NOMO-1 treated with dmso at 0.1 percent for 144 hours (cell line): Measurements from ENCODE around the gene RNASE11.
A peak's percentile ranks its signal among the peaks of the same experiment; 100 is the strongest.
"Not testable (repeated sequence)": the region's sequence is repeated elsewhere in the genome, so short reads cannot be mapped to it uniquely, and the experiment has no call there.

Experiments
- DNase-seq: peaks from one replicate; lab custom pipeline; 2025; ENCODE audit not compliant: unreplicated experiment; lab: John Stamatoyannopoulos, UW

The RNASE11 gene

DNA sequence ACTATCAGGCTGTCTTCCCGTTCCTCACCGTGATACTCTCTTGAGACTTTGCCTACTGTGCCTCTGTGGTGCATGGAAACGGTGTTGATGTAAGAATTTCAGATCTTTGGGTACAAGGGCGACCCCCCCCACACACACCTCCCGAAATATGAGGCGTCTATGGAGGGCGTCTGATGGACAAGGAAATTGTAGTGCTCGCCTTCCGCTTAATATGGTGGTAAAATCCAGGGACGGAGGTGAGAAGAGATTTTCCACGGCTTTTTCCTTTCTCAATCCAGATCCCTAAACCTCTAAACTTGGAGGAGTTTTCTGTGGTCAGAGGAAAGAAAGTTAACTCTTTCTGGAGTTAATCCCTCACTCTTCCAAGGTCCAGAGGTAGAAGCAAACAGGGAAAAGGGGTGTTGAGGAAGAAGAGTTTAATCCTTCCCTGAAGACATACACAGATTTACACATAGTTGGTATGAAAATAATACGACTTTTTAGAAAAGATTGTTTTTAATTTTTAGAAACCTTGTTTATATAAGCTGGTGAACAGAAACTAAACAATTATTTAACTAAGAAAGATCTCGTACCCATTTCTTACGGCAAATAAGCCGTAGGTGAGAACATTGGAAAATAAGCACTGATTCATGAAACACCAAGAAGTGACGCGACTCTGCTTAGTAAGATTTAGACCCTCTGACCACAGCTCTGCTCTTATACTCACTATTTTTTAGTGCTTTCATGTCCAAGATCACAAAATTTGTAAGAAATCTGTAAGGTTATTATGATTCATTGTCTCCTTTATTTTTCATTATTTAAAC, 26.4 kb upstream of the RNASE11 start:
- DNase-seq: no peak

DNA sequence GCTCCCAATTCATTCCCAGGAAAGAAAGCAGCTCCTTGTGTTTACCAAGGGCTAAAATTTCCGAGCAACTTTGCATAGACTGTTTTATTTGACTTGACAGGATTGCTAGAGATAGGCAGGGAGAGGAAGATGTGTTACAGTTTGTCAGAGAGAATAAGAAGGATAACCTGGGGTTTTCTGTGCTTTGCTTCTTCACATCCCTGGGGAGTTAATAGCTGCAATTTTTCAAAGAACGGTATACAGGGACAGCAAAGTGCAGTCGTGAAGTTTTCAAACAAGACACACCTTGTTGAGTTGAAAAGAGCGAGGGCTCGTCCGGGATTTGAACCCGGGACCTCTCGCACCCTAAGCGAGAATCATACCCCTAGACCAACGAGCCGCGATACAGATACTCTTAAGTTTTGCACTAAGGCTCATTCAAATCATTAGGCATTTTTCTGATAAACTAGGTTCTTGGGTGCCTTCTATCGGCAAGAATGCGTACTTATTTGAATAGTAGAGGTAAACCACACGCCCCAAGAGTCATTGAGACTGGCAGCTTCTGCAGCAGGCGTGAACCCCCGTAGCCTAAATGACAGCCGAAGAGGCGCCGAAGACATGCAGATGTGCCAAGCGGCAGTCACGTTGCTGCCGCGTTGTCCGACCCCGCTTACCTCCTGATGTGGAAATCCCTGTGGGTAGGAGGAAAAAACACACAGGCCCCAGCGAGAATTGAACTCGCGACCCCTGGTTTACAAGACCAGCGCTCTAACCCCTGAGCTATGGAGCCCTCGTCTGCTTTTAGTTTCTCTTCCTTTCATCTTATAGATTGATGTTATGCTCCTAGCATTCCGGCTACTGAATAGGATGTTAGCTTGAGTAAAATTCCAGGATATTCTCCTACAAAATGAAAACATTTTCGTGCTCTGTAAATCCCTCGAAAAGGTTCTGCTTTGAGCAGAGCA, 25.6 kb upstream of the RNASE11 start:
- peak; percentile 88 for DNase-seq

DNA sequence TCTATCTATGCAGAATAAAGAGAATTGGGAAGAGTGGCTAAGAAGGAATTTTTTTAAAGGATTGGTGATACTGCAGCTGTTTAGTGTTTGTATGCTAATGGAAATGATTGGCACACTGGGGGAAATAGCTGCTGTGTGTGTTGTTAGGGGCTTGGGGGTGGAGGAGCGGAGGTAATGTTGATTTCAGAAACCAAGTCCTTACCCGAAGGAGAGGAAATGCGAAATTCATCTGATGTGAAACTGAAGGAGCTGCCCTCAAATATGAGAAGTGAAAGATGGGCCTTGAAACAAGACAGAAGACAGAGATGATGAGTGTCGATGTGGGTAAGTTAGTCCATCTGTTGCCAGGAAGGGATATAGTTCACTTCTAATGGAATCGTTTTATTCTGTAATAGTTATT, 24.6 kb upstream of the RNASE11 start:
- peak; percentile 51 for DNase-seq

GRCh38 chr14:20611277-20611676, 23.5 kb upstream of the RNASE11 start:
- DNase-seq: no peak

DNA sequence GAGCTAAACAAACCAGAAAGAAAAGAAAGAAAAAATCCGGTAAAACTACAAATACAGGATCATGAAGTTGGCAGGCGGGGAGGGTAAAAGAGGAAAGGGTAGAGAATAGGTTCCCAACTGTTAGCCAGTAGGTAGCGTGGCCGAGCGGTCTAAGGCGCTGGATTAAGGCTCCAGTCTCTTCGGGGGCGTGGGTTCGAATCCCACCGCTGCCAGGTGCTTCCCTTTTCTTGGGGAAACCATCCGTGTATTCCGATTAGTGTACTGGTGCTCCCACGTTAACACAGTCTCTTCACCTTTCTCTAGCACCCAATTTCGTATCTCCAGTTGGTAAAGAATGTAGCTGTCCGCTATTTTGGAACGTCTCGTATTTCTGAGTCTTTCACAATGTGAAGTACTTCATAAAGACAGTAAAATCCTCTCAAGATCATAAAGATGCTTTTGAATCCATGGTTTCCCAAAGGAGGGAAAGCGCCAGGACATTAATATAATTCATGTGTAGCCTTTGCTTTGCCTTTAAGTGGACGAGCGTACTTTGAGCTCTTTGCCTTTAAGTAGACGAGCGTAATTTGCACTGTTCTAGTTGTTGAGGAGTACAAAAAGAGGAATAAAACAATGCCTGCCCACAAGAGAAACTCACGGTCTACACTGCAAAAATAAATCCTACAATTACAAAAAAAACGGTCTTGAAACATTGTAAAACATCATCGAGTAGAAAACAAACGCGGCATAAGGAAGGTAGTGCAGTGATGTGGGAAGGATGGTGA, 22.4 kb upstream of the RNASE11 start:
- DNase-seq: peak; percentile 64

DNA sequence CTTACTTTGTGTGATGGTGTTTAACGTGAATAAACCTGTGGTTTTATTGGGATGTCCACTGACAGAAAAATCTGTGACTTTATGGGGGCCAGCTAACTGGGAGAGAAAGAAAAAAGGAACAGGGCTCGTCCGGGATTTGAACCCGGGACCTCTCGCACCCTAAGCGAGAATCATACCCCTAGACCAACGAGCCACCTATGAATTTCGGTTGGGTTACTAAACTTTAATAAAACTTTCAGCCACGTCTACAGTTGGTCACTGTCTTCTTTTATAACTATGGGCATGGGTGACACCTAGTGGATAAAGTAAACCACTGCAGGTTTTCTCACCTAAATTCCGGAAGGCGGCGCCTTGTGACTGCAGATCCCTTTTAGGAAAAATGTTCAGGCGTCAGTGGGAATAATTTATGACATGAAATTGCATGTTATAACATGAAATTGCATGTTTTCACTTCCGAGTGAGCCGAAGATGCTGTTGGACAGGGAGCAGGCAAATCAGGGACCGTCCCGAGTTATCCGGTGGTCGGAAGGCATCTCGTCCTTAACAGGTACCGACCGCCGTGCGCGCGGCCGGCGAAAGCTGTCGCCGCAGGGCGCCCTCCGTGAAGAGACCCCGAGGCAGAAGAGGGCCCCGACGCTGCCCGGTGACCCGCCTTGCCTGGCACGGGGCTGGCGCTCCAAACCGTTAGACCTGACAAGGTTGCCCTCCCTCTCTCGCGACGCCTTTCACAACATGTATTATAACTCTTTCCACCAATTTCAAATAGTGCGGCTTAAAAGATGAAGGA, 21.6 kb upstream of the RNASE11 start:
- DNase-seq: peak; percentile 81

DNA sequence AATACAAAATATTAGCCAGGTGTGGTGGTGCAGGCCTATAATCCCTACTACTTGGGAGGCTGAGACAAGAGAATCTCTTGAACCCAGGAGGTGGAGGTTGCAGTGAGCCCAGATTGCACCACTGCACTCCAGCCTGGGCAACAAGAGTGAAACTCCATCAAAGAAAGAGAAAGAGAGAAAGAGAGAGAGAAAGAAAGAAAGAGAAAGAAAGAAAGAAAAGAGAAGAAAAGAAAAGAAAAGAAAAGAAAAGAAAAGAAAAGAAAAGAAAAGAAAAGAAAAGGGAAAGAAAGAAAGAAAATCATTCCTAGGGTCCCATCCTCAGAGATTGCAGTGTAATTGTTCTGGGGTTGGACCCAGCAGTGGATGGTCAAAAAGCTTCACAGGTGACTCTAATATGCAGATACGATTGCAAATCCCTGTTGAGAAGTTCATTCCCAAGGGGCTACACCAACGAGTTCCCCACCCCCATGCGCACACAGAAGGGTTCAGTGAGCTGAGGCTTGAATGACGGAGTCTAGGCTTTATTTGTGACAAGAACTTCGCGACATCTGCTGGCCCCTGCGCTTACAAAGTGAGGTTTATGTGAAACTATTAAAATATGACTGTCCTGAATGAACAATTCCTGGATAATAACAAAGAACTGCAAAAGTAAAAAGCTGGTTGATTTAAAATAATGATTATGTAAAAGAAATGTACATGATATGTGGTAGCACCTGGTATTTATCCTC, 20.7 kb upstream of the RNASE11 start:
- no peak for DNase-seq

DNA sequence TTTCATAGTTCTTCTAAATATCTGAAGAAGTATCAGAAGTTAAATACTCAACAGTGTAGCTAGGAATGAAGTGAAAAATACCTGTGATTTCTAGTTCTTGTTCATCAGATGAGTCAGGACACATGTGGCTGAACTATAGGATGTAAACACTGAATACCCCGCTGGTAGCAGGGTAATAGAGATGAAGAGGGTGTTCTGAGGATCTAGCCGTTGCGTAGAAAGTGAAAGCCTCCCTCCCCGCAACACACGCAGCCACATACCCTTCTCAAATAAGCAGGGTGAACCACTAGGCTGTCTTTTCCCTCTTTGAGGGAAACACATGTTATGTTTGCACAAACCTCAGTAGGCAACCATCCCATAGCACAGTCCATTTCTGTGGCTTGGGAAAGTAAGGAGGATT, 19.8 kb upstream of the RNASE11 start:
- DNase-seq: no peak

DNA sequence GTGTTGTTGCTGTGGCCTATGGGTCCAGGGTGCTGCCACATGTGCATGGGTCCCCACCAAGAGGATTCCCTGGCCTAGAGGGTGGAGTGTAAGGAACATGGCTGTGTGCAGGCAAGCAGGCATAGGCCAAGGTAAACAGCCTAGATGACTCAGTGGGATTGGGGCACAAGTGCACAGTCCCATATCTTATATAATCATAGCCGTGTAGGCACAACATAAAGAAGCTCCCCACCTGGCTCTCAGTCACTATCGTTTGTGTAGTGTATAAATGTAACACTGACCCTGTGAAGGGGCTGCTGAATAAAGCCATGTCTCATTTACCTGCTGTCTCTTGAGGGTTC, 19.1 kb upstream of the RNASE11 start:
- DNase-seq: no peak

DNA sequence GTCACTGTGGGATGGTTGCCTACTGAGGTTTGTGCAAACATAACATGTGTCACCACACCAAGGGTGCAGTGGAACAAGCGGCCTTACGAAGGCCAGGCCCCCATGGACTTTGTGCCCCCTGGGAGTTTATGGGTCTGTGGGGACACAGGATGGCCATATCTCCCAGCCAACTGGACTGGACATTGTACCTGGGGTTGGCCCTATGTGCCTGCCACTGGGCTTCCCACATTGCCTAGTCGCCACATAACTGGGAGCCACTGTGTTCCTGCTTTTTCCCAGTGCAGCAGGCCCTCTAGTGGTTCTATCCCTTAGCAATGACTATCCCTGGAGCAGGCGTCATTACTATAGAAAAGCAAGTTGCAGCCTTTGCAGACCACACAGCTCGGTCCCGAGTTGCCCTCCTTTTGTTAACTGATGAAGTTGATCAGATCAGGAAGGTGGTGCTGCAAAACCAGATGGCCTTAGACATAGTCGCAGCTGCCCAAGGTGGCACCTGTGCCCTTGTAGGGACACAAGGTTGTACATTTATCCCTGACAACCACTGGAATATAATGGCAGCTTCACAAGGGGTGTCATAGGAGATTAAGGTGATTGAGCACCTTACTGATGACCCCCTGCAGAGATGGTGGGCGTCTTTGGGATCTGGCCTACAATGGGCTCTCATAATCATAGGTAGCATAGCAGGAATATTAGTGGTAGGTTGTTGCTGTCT, 18.5 kb upstream of the RNASE11 start:
- no peak for DNase-seq

DNA sequence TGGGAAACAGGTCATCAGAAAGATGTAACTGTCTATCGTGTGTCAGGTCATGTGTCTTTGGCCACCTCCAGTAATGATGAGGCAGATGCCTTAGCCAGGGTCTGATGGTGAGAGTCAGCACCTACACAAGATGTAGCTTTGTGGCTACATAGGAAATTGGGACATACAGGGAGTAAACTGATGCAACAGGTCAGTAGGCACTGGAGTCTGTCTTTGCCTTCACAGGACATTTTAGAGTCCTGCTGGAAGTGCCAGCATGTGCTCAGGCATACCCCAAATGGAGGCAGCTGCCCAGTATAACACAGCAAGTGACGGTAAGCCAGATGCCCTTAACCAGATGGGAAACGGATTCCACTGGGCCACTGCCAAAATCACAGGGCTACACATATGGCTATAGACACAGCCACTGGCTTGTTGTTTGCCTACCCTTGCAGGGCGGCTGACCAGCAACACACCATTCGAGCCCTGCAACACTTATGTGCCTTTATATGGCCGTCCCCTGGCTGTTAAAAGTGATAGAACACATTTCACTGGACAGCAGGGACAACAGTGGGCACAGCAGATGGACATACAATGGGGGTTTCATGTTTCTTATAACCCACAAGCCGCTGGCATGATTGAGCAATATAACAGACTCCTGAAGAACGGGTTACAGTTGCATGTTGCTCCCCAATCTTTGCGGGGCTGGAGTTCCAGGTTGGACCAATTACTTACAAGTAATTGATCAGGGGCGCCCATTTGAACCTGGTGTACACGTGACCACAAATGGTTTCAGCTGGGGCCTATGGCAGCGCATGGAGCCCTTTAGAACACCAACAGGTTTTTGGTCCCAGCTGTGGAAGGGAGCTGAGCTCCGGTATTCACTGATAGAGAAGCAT, 16.3 kb upstream of the RNASE11 start:
- DNase-seq: no peak

GRCh38 chr14:20602583-20602982, 14.8 kb upstream of the RNASE11 start:
- DNase-seq: no peak

DNA sequence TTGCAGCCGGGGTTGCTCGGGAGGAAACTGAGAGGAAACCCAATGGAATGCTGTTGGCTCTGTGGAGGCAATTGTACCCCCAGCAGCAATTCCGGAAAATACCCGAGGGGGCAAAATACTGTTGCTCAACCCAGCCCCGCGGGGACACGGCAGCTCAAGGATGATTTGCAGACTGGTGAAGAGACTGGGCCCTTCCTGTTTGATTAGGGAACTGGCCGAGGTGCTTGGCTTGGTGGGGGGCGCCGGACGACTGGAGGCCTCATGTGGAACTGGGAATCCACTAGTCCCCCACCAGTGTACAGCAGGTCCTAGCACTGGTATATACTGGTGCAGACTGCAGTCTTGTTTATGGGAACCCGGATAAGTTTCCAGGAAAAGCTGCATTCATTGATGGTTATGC, 13.7 kb upstream of the RNASE11 start:
- peak; percentile 9 for DNase-seq

GRCh38 chr14:20597108-20597507, 9.3 kb upstream of the RNASE11 start:
- no peak for DNase-seq

DNA sequence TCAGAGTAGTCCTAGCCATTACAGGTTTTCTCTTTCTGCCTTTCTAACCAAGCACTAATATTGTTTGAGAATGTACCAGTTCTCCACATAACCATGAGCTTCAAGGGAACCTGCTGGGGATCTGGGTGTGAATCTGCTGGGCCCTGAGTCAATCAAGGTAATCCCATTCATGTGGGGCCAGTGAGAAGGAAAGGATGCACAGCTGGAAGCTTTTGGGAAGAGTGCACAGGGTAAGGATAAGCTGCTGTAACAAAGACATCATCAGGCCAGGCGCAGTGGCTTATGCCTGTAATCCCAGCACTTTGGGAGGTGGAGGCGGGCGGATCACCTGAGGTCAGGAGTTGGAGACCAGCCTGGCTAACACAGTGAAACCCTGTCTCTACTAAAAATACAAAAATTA, 7.9 kb upstream of the RNASE11 start:
- DNase-seq: not testable (repeated sequence)

DNA sequence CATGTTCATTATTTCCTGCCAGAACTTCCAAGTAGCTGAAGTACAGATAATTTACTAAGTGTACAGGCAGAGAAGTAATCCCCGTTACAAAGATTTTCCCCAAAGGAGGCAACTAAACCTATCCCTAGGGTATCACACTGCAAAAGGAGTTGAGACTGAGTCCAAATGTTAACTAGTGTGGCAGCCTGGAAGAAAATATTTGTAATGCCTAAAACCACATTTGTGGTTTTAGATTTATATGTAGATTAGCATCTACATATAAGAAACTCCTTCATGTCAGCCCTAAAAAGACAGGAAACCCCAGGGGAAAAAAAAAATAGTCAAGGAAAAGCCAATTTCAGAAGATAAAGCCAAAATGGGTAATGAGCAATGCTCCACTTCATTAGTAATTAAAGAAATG, 4.8 kb upstream of the RNASE11 start:
- DNase-seq: no peak

- DNase-seq: no peak
Measured at GRCh38 chr14:20591235-20591634, 3.4 kb upstream of the RNASE11 start, which contains the start of gene RNASE12. RNASE12 (minus strand) TSS chr14:20591376; CDS start chr14:20590723, 653 bp downstream.

- DNase-seq: no peak
Measured at GRCh38 chr14:20583908-20584307, 3.9 kb downstream of the RNASE11 start.
